GDM1 (cell line): ENCODE results near the gene FPGS.
A peak's percentile ranks its signal among the peaks of the same experiment; 100 is the strongest.

Experiments
- DNase-seq: peaks from one replicate; lab custom pipeline; 2025; lab: John Stamatoyannopoulos, UW

FPGS gene

DNA sequence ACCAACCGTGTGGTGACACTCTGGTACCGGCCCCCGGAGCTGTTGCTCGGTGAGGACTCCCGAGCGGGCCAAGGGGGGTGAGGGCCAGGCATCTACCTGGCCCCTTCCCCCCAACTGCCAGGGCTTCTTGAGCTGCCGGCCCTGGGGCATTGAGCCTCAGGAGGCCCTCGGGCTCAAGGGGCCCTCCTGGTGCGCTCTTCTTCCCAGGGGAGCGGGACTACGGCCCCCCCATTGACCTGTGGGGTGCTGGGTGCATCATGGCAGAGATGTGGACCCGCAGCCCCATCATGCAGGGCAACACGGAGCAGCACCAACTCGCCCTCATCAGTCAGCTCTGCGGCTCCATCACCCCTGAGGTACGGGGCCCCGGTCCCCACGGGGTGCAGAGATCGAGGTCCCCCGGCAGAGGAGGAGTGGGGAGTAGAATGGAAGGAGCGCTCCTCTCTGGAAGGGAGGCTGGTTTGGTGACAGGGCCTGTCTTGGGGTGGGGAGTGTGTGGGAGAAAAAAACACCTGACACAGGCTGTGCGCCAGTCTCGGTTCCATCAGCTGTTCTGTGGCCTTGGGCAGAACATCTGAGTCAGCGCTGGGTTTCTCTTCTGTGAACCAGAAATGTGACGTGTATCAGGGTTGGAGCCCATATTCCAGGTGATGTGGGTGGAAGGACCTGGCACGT is 14.2 kb upstream of the FPGS start:
- DNase-seq = no peak

- no peak for DNase-seq
These were observed 13.5 kb upstream of the FPGS start for GRCh38 chr9:127789179-127789578.

- no peak for DNase-seq
These were observed 12.4 kb upstream of the FPGS start for GRCh38 chr9:127790094-127790855.

DNA sequence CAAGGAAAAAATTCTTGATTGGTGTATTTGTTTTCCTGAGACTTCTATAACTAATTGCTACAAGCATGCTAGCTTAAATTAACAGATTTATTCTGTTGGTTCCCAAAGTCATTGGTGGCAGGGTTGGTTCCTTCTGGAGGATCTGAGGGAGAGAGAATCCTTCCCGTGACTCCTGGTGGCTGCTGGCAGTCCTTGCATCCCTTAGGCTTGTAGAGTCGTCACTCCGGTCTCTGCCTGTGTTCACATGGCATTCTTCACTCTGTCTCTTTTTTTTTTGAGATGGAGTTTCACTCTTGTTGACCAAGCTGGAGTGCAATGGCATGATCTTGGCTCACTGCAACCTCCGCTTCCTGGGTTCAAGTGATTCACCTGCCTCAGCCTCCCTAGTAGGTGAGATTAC is 11.6 kb upstream of the FPGS start:
- DNase-seq = no peak

- no peak for DNase-seq
These were observed 10.2 kb upstream of the FPGS start for GRCh38 chr9:127792417-127793031.

GRCh38 chr9:127793093-127793708 is 9.5 kb upstream of the FPGS start:
- no peak for DNase-seq

DNA sequence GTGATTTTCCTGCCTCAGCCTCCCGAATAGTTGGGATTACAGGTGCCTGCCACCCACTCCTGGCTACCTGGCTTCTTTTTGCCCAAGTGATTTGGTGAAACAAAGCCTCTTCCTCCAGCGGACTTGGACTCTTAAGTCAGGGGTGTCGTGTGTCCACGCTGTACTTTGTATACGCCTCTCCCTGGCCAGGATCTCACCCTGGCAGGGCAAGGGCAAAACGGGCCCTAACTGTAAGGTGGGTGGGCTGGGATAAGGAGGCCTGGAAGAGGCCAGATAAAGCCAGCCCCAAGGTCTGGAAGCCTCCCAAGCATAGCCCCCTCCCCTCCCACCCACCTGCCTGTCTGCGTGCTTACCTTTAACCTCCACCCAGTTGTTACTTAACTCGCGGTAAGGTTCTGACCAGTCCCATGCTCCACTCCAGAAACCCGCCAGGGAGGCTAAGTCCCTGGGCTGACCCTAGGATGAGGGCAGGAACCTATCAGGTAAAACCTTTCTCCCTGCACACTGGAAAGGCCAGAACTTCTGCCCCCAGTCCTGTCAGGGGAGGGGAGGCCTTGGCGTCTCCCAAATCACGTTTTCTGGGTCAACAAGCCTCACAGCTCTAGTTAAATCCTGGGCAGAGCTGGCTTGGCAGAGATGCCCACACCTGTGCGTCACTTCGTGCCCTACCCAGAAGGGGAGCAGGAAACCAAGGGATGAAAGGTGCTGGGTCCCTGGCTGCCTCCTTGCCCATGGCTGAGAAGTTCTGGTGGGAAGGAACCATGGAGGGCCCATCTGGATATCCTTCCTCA is 8.5 kb upstream of the FPGS start:
- DNase-seq = no peak

DNA sequence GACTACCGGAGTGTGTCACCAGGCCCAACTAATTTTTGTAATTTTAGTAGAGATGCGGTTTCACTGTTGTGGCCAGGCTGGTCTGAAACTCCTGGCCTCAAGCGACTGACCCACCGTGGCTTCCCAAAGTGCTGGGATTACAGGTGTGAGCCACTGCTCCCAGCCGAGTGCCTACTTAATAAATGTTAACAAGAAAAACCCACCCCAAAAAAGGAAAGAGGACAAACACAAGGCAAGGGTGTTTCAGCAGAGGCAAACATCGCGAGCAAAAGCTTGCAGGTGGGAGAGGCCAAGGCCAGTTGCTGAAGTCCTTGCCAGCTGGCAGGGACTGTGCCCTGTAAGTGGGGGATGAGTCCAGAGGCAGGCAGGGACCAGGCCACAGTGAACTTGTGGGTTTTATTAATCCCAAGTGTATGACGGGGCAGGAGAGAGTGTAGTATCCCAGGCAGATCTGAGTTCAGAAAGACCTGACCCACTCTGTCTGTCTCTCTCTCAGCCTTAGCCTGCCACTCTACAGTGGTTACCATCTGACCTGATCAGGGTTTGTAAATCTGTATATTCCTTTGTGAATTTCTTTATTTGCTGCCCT is 6.4 kb upstream of the FPGS start:
- DNase-seq = no peak

DNA sequence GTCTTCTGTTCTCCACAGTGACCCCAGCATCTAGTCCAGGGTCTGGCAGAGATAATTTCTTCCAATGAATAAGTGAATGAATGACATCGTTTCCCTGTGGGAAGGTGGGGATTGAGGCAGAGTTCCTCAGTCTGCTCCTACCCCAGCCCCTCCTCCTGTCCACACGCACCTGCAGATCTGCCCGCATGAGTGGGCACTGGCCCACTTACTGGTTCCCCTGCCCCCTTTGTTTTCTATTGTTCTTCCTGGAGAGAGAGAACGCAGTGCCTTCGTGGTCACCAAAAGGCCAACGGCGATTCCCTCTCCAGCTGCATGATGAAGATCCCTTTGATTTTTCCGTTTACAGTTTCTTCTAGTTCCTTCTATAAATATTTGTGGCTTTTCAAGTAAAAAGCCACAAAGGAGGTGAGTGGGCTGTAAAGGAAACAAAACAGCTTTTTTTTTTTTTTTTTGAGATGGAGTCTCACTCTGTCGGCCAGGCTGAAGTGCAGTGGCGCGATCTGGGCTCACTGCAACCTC is 5.8 kb upstream of the FPGS start:
- peak; percentile 42 for DNase-seq

DNA sequence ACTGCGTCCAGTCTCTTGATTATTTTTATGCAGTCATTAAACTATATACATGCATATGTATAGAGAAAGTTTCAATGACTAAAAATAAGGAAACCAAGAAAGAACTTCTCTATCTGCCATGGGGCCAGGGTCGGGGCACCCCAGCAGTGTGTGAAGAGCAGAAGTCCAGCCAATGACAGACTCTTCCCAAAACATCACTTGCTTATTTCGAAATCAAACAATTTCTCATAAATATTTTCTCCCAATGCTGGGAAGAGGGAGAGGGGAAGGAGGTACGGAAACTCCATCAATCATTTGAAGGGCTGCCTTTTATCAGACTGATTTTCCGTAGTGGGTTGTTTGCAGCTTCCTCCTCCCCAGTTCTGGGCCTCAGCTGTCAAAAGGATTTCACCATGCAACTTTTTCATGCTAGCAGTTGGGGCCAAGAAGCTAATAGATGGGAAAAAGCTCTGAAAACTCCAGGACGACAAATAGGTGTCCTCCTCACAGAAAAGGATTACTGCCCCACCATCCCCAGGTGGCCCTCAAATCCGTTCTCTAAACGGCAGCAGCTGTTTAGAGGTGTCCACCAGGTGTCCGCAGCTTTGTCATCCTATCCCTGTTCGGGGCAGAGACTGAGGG is 617 bp upstream of the FPGS start:
- no peak for DNase-seq

DNA sequence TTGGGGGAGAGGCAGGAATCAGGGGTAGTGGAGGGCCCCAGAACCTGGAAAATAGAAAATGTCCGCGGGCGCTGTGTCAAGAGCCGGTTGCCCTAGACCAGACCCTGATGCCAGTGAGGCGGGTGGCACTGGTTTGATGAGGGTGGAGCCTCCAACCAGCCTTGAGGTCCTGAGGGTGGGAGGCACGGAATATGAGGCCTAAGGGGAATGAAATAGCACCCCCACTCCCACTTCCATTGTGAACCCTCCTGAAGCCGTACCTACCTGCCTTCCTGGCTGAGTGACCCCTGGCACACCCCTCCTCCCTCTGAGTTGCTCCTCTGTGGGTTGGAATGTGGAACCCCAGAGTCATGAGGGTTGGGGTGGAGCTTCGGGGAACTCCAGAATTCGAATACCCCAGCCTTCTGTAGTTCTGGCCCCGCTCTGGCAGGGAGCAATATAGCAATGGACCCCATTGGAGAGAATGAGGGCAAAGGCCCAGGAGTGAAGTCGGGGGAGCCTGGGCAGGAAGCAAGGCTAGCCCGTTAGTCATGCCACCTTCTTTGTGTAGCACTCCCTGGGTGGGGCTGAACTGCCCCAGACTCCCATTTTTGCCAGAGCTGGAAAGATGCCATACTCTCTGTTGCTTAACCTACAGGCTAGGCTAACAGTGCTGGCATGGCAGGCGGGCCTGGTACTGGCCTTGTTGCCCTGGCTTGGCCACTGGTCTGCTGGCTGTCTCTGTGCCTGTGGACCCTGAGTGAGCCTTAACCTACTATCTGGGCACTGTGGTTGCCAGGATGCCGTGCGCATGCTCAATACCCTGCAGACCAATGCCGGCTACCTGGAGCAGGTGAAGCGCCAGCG is 1.0 kb downstream of the FPGS start:
- no peak for DNase-seq

DNA sequence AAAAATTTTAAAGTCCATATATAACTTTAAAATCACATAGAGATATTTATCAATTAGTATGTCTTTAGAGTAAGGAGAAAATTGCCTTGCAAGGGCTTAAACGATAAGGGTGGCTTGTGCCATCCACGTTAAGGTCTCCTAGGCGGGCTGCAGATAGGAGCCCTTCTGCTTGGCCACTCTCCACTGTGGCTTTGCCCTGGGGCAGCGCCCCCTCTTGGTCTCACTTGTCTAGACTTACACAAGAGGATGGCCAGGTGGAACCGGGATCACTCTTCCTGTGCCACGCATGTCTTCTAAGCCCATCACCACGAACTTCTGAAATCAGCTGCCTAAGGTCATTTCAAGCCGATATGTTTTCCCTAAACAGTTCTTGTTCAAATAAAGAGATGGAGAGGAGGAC is 2.9 kb downstream of the FPGS start:
- peak; percentile 9 for DNase-seq

- DNase-seq = no peak
These were observed 4.2 kb downstream of the FPGS start for GRCh38 chr9:127806871-127807270.

DNA sequence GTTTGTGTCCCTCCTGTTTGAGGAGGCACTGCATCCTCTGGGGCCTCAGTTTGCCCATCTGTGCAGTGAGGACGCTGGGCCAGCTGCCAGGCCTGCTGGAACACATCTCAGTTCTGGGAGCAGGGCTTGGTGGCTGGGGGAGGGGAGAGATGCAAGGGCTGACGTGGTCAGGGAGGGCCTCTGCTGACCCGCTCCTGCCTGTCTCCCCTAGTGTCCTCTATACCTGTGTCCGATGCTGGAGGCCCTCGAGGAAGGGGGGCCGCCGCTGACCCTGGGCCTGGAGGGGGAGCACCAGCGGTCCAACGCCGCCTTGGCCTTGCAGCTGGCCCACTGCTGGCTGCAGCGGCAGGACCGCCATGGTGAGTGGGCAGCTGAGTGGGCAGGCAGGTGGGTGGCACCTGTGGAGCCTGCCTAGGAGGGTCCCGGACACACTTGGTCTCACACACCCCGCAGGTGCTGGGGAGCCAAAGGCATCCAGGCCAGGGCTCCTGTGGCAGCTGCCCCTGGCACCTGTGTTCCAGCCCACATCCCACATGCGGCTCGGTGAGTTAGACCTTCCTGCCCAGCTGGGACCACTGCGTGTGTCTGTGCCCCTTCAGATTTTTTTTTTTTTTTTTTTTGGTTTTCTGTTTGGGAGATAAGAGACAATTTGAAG is 5.8 kb downstream of the FPGS start:
- no peak for DNase-seq

DNA sequence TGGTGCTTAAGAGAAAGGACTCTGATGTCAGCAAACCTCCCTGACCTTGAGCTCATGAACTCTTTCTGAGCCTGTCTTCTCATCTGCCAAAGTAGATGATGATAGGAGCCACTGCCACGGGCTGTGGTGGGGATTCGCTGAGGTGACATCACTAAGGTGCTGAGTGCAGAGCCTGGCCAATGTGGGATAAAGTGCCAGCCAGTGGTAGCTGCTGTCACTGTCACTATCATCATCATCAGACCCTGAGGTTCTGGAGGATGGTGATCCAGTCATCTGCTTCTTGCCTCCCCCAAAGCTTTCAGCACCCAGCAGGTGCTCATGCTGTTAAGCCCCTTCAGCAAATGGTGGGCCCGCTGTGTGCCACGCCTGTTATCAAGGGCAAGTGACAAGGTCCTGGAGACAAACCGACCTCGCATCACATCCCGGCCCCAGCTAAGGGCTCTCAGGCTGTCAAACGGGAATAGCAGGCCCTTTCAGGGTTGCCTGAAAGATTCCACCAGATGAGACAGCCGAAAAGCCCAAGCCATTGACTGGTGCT is 6.4 kb downstream of the FPGS start:
- no peak for DNase-seq

- no peak for DNase-seq
These were observed 7.1 kb downstream of the FPGS start for GRCh38 chr9:127809540-127810377.

GRCh38 chr9:127810378-127811187 is 7.9 kb downstream of the FPGS start:
- DNase-seq = no peak
